GM19467 (cell line): ENCODE results near the gene PFDN1.

Experiments
- ATAC-seq: cut with Tn5 transposase; IDR thresholded peaks from one replicate; pipeline ENCODE4 v1.9.1; 2021; ENCODE audit warnings: mild to moderate bottlenecking, moderate library complexity; ENCODE audit not compliant: unreplicated experiment

The PFDN1 gene

DNA sequence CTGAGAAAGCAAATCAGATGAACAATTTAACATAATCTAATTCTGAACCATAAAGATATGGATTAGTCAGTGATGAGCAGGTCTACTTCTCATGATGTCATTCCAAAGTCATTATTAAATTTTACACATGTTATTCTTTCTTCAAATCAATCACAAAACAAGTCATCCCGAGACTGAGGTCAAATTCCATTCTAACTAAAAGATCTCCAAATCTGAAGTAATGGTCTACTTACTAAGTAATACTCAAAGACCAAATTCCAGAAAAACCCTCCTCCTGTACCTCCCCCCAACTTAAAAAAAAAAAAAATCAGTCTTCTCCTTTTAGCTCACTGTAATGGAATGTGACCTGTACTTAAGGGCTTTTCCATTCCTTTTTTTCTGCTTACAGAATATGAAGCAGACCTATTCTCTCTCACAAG, 4.7 kb downstream of the PFDN1 start:
- ATAC-seq, result no peak

GRCh38 chr5:140297283-140297682, 5.6 kb downstream of the PFDN1 start:
- no peak for ATAC-seq

GRCh38 chr5:140296289-140296688, 6.6 kb downstream of the PFDN1 start:
- ATAC-seq, result no peak

DNA sequence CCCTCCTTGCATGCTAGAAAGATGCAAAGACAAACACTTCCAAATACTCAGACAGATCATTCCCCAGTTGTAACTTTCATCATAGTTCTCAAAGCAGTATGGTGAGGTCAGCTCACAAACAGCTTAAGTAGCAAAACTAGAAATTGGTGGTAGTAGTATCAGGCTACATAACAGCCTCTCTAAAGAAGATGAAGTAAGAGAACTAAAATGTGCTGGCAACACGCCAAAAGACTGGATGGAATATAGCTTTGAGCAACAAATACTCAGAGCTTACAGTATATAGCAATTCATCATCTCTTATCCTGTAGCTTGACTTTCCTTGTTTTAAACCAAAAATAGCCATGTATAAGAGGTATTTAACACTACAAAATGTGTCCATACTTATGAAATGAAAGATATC, 7.5 kb downstream of the PFDN1 start:
- no peak for ATAC-seq

GRCh38 chr5:140294753-140295152, 8.1 kb downstream of the PFDN1 start:
- ATAC-seq, result no peak

- ATAC-seq, result no peak
Observed at GRCh38 chr5:140293849-140294100, 9.1 kb downstream of the PFDN1 start.

- ATAC-seq, result no peak
Observed at GRCh38 chr5:140293091-140293848, 9.6 kb downstream of the PFDN1 start.

- ATAC-seq, result no peak
Observed at GRCh38 chr5:140292212-140293036, 10.5 kb downstream of the PFDN1 start.

DNA sequence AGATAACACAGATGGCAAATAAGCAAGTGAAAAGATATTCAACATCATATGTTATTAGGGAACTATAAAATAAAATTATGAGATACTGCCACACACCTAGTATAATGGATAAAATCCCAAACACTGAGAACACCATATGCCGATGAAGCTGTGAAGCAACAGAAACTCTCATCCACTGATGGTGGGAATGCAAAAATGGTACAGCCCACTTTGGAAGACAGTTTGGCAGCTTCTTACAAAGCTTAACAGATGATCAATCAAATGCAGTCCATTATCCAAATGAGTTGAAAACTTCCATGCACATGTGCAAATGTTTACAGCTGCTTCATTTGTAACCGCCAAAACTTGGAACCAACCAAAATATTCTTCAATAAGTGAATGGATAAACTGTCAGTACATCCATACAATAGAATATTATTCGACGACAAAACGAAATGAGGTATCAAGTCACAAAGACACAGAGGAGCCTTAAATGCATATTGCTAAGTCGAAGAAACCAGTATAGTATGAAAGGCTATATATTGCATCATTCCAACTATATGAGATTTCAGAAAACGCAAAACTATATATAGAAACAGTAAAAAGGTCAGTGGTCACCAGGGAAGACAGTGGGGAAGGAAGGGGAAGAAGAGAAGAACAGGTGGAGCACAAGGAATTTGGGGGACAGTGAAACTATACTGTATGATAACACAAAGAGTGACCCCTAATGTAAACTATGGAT, 14.9 kb downstream of the PFDN1 start:
- no peak for ATAC-seq

DNA sequence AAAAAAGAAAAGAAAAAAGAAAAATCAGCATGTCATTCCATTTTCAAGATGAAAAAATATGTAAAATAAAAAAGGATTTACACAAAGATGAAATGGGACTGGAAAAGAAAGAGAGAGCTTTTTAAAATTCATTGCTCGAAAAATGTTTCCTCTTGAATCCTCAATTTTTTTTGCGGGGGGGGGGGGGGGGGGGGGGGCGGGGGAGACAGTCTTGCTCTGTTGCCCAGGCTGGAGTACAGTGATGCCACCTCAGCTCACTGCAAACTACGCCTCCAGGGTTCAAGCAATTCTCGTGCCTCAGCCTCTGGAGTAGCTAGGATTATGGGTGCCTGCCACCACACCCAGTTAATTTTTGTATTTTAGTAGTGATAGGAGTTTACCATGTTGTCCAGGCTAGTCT, 16.5 kb downstream of the PFDN1 start:
- no peak for ATAC-seq

DNA sequence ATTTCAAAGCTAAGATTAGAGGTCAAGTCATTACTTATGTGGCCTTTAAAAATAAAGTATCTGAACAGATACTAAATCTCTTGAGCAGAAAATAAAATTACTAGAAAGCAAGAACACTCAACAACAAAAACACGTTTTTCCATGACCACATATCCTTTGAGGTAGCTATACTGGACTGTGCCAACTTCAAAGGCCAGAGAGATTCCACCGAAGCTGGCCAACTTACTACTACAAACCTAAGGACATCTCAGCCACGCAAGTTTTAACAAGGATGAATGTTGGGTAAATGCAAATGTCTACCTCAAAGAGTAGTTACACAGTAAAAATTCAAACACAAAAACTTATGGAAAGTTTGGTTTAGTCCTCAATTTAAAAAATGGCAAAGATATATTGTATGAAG, 18.9 kb downstream of the PFDN1 start:
- no peak for ATAC-seq

- ATAC-seq, result no peak
Observed at GRCh38 chr5:140282266-140282665, 20.6 kb downstream of the PFDN1 start.

DNA sequence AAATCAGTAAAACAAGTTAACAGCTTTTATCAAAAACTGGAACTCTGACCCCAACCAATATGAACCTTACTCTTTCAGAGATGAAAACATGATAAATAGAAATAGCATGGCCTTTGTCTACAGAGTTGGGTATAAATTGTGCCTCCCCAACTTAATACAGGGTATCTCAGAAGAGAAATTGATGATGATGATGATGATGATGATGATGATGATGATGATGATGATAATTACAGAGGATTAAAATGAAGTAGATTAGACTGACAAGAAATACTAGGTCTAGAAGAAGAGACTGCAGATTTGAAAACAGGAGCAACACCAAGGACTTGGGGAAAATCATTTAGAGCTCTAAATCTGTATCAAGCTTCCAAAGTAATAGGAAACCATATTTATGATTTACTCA, 27.1 kb downstream of the PFDN1 start:
- ATAC-seq, result no peak

- no peak for ATAC-seq
Observed at GRCh38 chr5:140273401-140273877, 29.5 kb downstream of the PFDN1 start.

- ATAC-seq, result no peak
Observed at GRCh38 chr5:140270008-140270407, 32.9 kb downstream of the PFDN1 start.

- no peak for ATAC-seq
Observed at GRCh38 chr5:140267559-140268018, 35.3 kb downstream of the PFDN1 start.

GRCh38 chr5:140267201-140267540, 35.7 kb downstream of the PFDN1 start:
- ATAC-seq, result no peak

DNA sequence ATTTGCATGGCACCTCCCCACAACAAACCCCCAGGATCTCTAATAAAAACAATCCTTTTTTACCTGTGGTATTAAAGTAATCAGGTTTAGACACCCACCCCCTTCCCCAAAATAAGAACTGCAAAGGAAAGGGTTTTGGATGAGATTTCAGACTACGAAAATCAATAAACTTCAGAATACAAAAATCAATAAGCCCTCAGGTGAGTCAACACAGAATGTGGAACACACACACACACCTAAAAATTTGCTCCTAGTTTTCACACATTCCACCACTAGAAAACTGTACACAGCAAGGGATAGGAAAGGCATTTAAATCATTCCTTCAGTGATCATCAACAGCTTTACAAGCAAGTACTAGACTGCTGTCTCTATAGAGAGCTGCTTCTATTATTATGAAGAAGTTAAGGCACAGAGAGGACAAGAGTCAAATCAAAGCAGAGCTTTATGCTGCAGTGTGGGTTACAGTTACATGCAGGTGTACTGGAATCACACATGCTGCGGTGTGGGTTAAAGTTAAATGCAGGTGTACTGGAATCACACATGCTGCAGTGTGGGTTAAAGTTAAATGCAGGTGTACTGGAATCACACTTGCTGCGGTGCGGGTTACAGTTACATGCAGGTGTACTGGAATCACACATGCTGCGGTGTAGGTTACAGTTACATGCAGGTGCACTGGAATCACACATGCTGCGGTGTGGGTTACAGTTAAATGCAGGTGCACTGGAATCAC, 36.3 kb downstream of the PFDN1 start:
- ATAC-seq, result no peak

GRCh38 chr5:140265845-140266244, 37.1 kb downstream of the PFDN1 start:
- ATAC-seq, result no peak

GRCh38 chr5:140262839-140263238, 40.1 kb downstream of the PFDN1 start:
- no peak for ATAC-seq

DNA sequence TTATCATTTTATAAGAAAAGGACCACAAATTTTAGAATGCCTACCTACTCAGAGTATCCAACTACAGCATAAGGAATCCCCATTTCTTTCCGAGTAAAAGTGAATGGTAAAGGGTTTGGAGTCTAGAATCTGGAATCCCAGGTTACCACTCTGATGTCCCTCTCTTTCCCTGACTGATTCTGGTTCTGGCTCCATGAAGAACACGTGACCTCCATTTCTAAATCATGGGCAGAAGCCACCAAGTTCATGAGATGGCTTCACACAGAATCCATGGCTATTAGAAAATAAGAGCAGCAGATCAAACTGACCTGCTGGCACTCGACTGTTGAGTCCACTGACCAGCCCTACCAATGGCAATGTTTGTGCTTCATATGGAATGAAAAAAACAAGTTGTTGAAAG, 40.7 kb downstream of the PFDN1 start:
- no peak for ATAC-seq
